ENCODE measurements around the gene NEO1. TPM values are rescaled to one million over a fixed set of nuclear protein-coding genes. Genes with fewer than 3 reads are reported as not detected.

Gene NEO1
- total RNA-seq, 1 donor from 2014 or later: 30.3 TPM

DNA sequence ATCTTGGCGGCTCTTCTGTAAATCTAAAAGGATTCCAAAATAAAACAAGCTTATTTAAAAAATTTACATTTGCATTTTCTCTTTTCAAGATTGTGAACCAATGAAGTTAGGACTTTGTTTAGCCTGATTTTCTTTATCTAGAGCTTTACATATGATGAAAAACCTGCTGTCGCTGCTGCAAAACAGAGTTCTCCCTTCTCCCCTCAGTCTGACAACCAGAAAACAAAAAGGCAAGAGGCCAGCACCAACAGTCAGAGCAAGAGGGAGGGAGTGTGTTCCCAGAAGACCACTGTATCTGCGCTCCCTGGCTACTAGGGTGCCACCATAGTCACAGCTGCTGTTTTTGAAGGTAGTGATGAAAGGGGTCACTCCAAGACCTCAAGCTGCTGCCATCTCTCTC is 33.1 kb upstream of the NEO1 start:
- Mint-ChIP-seq H3K9me3 (ENCODE audit: unreplicated experiment) (no peaks in the 10 kb centered on the region), H3K4me1 (ENCODE audit: low read depth, unreplicated experiment) (peaks cover 18% of the 10 kb centered on the region), H3K27me3 (ENCODE audit: low read depth, unreplicated experiment) (no peaks in the 10 kb centered on the region), H3K36me3 (ENCODE audit: low read depth, unreplicated experiment) (no peaks in the 10 kb centered on the region), H3K27ac (ENCODE audit: unreplicated experiment) (no peak overlapping the region), H3K4me3 (ENCODE audit: unreplicated experiment) (no peak overlapping the region)
- H3K27ac ChIP-seq (ENCODE audit: low read depth, low read length): no peak overlapping the region
- FAIRE-seq: no peak
- no peaks in the 10 kb centered on the region for H3K79me2 ChIP-seq (ENCODE audit: insufficient read depth, low read length)
- H3K36me3 ChIP-seq (ENCODE audit: insufficient read depth, low read length): no peaks in the 10 kb centered on the region
- DNase-seq (ENCODE audit: low read depth): no peak
- no peaks in the 10 kb centered on the region for H4K20me1 ChIP-seq (ENCODE audit: insufficient read depth, low read length)
- no peaks in the 10 kb centered on the region for H3K9me3 ChIP-seq (ENCODE audit: insufficient read depth, low read depth, low read length)
- H3K9ac ChIP-seq (ENCODE audit: low read length): no peak overlapping the region
- H3K27me3 ChIP-seq (ENCODE audit: insufficient read depth, low read length): no peaks in the 10 kb centered on the region
- no peak overlapping the region for H2AFZ ChIP-seq (ENCODE audit: low read depth, low read length)
- no peak overlapping the region for H3K4me2 ChIP-seq (ENCODE audit: low read length)
- H3K4me3 ChIP-seq (ENCODE audit: insufficient read depth, low read depth, low read length): no peak overlapping the region
- no peak for TF ChIP-seq EZH2 (IDR thresholded peaks at IDR 0.05; ENCODE audit: insufficient read depth, low read length)
- TF ChIP-seq, protein P1, sequence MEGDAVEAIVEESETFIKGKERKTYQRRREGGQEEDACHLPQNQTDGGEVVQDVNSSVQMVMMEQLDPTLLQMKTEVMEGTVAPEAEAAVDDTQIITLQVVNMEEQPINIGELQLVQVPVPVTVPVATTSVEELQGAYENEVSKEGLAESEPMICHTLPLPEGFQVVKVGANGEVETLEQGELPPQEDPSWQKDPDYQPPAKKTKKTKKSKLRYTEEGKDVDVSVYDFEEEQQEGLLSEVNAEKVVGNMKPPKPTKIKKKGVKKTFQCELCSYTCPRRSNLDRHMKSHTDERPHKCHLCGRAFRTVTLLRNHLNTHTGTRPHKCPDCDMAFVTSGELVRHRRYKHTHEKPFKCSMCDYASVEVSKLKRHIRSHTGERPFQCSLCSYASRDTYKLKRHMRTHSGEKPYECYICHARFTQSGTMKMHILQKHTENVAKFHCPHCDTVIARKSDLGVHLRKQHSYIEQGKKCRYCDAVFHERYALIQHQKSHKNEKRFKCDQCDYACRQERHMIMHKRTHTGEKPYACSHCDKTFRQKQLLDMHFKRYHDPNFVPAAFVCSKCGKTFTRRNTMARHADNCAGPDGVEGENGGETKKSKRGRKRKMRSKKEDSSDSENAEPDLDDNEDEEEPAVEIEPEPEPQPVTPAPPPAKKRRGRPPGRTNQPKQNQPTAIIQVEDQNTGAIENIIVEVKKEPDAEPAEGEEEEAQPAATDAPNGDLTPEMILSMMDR (IDR thresholded peaks at IDR 0.05; ENCODE audit: insufficient read depth, low read depth, low read length): no peak
- H3K4me1 ChIP-seq (ENCODE audit: insufficient read depth, low read length): peaks cover 4% of the 10 kb centered on the region

DNA sequence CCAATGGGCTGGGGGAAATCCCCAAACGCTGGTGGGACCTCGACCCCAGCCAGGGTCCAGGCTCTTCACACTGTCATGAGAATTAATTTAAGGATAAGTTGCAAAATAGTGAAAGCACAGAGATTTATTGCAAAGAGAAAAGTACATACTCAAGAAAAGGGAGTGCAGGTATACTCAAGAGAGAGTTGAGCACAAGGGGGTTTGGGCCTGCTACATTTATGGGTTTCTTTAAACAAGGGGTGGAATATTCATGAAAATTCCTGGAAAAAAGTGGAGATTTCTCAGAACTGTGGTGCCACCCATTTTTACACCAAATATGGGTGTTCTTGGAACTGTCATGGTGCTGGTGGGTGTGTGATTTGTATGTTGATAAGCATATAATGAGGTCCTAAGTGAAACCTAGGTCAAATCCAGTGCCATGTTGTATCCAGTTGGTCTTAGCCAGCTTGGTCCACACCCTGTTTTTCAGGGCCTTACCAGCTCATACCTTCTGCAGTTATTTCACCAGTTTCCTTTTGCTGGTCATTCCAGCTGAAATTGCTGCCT is 32.6 kb upstream of the NEO1 start:
- no peaks in the 10 kb centered on the region for H3K9me3 Mint-ChIP-seq (ENCODE audit: unreplicated experiment)
- H3K27ac Mint-ChIP-seq (ENCODE audit: unreplicated experiment): no peak overlapping the region
- Histone ChIP-seq H3K27ac (ENCODE audit: low read depth, low read length) (no peak overlapping the region), H3K9ac (ENCODE audit: low read length) (no peak overlapping the region), H3K27me3 (ENCODE audit: insufficient read depth, low read length) (no peaks in the 10 kb centered on the region), H3K4me1 (ENCODE audit: insufficient read depth, low read length) (peaks cover 4% of the 10 kb centered on the region), H3K79me2 (ENCODE audit: insufficient read depth, low read length) (no peaks in the 10 kb centered on the region), H4K20me1 (ENCODE audit: insufficient read depth, low read length) (no peaks in the 10 kb centered on the region), H2AFZ (ENCODE audit: low read depth, low read length) (no peak overlapping the region), H3K4me2 (ENCODE audit: low read length) (no peak overlapping the region), H3K4me3 (ENCODE audit: insufficient read depth, low read depth, low read length) (no peak overlapping the region), H3K9me3 (ENCODE audit: insufficient read depth, low read depth, low read length) (no peaks in the 10 kb centered on the region), H3K36me3 (ENCODE audit: insufficient read depth, low read length) (no peaks in the 10 kb centered on the region)
- H3K4me1 Mint-ChIP-seq (ENCODE audit: low read depth, unreplicated experiment): peaks cover 18% of the 10 kb centered on the region
- FAIRE-seq (no peak), DNase-seq (ENCODE audit: low read depth) (no peak)
- H3K27me3 Mint-ChIP-seq (ENCODE audit: low read depth, unreplicated experiment): no peaks in the 10 kb centered on the region
- no peak overlapping the region for H3K4me3 Mint-ChIP-seq (ENCODE audit: unreplicated experiment)
- TF ChIP-seq, protein P1 (IDR thresholded peaks at IDR 0.05; ENCODE audit: insufficient read depth, low read depth, low read length): no peak
- no peak for TF ChIP-seq EZH2 (IDR thresholded peaks at IDR 0.05; ENCODE audit: insufficient read depth, low read length)
- no peaks in the 10 kb centered on the region for H3K36me3 Mint-ChIP-seq (ENCODE audit: low read depth, unreplicated experiment)

DNA sequence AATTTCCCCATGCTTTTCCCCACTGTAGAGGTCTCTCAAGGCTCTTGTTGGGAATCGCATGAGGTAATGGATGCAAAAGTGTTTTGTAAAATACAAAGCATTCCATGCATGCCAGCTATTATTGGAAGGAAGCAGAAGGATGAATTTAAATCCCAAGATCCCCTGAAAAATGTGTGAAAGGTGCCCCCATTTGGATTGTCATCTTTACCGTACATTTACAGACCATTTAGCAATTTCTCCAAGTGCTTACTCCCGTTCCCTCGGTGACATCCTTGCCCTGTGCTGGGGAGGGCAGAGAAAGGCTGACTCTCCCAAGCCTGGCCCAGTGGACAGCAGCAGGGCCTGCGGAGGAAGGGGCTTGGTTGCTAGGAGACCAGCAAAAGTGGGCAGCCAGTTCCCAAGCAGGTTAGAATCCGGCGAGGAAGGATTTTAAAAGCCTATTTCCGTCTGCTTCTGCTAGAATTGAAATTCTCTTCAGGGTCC is 31.1 kb upstream of the NEO1 start:
- DNase-seq (ENCODE audit: low read depth): no peak
- H3K79me2 ChIP-seq (ENCODE audit: insufficient read depth, low read length): no peaks in the 10 kb centered on the region
- H2AFZ ChIP-seq (ENCODE audit: low read depth, low read length): no peak overlapping the region
- H3K4me3 Mint-ChIP-seq (ENCODE audit: unreplicated experiment): no peak overlapping the region
- H3K27me3 ChIP-seq (ENCODE audit: insufficient read depth, low read length): no peaks in the 10 kb centered on the region
- no peak overlapping the region for H3K27ac Mint-ChIP-seq (ENCODE audit: unreplicated experiment)
- no peak overlapping the region for H3K9ac ChIP-seq (ENCODE audit: low read length)
- no peaks in the 10 kb centered on the region for H3K9me3 ChIP-seq (ENCODE audit: insufficient read depth, low read depth, low read length)
- H3K27ac ChIP-seq (ENCODE audit: low read depth, low read length): no peak overlapping the region
- TF ChIP-seq, protein P1 (IDR thresholded peaks at IDR 0.05; ENCODE audit: insufficient read depth, low read depth, low read length): no peak
- TF ChIP-seq EZH2 (IDR thresholded peaks at IDR 0.05; ENCODE audit: insufficient read depth, low read length): no peak
- peaks cover 4% of the 10 kb centered on the region for H3K4me1 ChIP-seq (ENCODE audit: insufficient read depth, low read length)
- H3K9me3 Mint-ChIP-seq (ENCODE audit: unreplicated experiment): no peaks in the 10 kb centered on the region
- no peaks in the 10 kb centered on the region for H4K20me1 ChIP-seq (ENCODE audit: insufficient read depth, low read length)
- H3K4me1 Mint-ChIP-seq (ENCODE audit: low read depth, unreplicated experiment): peaks cover 18% of the 10 kb centered on the region
- H3K27me3 Mint-ChIP-seq (ENCODE audit: low read depth, unreplicated experiment): peaks cover 4% of the 10 kb centered on the region
- H3K36me3 Mint-ChIP-seq (ENCODE audit: low read depth, unreplicated experiment): no peaks in the 10 kb centered on the region
- no peak overlapping the region for H3K4me3 ChIP-seq (ENCODE audit: insufficient read depth, low read depth, low read length)
- H3K4me2 ChIP-seq (ENCODE audit: low read length): peak overlapping the region; percentile 21
- H3K36me3 ChIP-seq (ENCODE audit: insufficient read depth, low read length): no peaks in the 10 kb centered on the region
- no peak for FAIRE-seq
